Measurements from ENCODE around the gene CAMKK1.

- TF ChIP-seq CTCF (conservative IDR thresholded peaks at IDR 0.05; ENCODE audit: low read length): no peak
- no peak for TF ChIP-seq EZH2phosphoT487 (IDR thresholded peaks at IDR 0.05; ENCODE audit: borderline replicate concordance)
Observed at GRCh38 chr17:3815122-3815521, 77.7 kb downstream of the CAMKK1 start.

Data from Loucy (cell line).